Stimulated activated CD8-positive, alpha-beta memory T cell treated with anti-CD3 and anti-CD28 coated beads, Interleukin-7, amount 100 ng/mL, for 24 hours (primary cell): Measurements from ENCODE around the gene CDHR2.
"Not testable (repeated sequence)": the region's sequence is repeated elsewhere in the genome, so short reads cannot be mapped to it uniquely, and the experiment has no call there.

Source experiments
- DNase-seq: peaks from one replicate; pipeline ENCODE4 v3.0.0-alpha.2; 2020; ENCODE audit warnings: low read depth

Gene CDHR2

GRCh38 chr5:176542135-176542595, 7.0 kb upstream of the CDHR2 start:
- DNase-seq = no peak

GRCh38 chr5:176542596-176543427, 6.3 kb upstream of the CDHR2 start:
- DNase-seq = no peak

GRCh38 chr5:176543428-176544182, 5.5 kb upstream of the CDHR2 start:
- no peak for DNase-seq

GRCh38 chr5:176545388-176545736, 3.8 kb upstream of the CDHR2 start:
- no peak for DNase-seq

GRCh38 chr5:176545737-176546509, 3.2 kb upstream of the CDHR2 start:
- no peak for DNase-seq

DNA sequence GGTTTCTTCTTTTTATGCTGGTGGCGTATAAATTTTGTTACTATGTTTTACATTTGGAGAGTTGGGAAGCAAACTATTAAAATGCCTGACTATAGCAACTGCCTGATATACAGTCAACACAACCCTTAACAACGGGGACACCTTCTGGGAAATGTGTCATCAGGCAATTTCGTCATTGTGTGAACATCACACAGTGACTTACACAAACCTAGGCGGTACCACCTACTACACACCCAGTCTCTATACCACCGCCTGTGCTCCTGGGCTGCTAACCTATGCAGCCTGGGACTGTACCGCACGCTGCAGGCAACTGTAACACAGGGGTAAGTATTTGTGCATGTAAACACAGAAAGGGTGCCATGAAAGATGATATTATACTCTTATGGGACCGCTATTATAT, 1.3 kb upstream of the CDHR2 start:
- no peak for DNase-seq

- no peak for DNase-seq
Observed at GRCh38 chr5:176549871-176550270, 729 bp downstream of the CDHR2 start.

- no peak for DNase-seq
Observed at GRCh38 chr5:176550275-176550831, 1.2 kb downstream of the CDHR2 start.

DNA sequence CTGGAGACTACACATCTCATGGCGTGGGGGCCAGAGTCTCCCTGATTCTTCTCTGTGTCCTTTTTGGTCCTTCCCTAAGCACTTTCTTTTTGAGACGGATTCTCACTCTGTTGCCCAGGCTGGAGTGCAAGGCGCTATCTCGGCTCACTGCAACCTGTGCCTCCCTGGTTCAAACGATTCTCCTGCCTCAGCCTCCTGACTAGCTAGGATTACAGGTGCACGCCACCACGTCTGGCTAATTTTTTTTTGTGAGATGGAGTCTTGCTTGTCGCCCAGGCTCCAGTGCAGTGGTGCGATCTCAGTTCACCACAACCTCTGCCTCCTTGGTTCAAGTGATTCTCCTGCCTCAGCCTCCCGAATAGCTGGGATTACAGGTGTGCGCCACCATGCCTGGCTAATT, 1.8 kb downstream of the CDHR2 start:
- DNase-seq = not testable (repeated sequence)

DNA sequence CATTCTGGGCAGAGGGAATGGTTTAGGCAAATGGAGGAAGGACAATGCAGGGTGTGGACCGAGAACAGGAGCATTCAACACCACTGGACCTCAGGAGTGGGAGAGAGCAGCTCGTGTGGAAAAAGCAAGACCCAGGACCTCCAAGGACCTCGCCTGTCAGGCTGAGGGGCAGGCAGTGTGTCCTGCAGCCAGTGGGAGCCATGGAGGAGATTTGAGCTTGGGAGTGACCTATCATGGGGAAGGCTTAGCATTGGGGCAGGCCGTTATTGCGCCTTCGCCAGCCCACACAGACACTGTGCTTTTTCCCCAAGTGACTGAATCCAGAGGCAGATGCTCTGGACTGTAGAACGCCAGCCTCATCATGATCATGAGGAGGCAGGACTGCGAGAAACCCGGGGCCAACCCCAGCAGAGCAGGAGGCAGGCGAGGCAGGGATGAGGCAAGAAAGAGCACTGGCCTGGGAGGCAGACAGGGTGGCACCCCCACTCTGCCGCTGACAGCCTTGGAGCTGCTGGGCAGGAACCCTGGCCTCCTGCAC, 3.3 kb downstream of the CDHR2 start:
- no peak for DNase-seq

DNA sequence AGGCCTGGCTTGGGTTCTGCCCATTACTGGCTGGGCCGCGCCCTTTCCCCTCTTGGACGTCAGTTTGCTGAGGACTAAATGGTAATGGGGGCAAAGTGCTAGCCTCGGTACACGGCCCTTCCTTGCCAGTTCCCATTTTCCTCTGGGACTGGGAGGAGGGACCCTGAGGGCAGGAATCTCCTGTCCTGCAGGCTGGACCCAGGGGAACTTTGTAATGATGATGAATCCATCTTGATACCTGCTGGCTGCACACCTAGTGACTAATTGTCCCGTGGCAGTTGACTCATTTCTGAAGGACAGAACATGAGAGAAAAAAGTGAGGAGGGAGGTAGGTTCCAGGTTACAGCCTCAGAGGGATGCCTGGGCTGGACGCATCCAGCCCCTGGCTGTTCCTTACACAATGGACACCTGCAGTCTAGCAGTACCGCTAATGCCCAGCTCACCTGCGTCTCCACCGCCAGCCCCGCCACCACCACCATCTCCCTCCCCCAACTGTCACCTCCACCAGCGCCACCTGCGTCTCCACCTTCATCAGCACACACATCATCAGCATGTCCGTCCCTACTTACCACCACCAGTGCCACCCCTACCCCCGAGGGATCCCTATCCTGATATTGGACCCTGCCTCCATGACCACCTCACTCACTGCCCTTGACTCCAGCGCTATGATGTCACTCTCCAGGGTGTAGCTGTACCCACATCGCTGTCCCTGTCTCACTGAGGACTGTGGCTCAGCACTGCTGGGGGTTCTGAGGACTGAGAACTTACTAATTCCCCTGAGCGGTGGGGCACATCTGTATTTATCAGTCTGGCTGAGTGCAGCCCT, 4.3 kb downstream of the CDHR2 start:
- no peak for DNase-seq

DNA sequence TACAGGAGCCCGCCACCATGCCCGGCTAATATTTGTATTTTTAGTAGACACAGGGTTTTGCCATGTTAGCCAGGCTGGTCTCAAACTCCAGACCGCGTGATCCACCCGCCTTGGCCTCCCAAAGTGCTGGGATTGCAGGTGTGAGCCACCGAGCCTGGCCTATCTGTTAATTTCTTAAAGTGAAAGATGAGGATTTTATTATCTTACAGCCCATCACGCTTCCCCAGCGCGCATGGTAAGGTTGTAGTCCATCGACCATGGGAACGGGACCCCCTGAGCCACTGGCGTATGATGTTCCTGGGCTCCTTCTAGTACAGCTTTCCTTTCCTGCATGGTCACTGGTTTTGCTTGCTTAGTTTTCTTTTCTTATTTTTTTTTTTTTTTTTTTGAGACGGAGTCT, 8.7 kb downstream of the CDHR2 start:
- DNase-seq = no peak

DNA sequence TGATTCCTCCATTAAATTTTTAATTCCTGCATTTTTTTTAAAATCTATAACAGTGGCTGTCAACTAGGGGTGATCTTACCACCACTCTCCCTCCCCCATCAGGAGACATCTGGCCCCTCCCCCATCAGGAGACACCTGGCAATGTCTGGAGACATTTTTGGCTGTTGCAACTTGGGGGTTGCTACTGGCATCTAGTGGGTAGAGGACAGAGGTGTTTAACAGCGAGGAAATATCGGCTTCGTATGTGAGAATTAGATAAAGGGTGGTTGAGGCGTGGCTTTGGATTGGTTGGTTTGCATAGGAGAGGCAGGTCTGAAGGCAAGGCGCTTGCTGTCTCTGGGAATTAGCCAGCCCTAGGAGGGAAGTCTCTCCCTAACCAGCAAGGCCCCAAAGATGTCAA, 10.5 kb downstream of the CDHR2 start:
- DNase-seq = no peak

GRCh38 chr5:176560364-176560763, 11.2 kb downstream of the CDHR2 start:
- DNase-seq = no peak

DNA sequence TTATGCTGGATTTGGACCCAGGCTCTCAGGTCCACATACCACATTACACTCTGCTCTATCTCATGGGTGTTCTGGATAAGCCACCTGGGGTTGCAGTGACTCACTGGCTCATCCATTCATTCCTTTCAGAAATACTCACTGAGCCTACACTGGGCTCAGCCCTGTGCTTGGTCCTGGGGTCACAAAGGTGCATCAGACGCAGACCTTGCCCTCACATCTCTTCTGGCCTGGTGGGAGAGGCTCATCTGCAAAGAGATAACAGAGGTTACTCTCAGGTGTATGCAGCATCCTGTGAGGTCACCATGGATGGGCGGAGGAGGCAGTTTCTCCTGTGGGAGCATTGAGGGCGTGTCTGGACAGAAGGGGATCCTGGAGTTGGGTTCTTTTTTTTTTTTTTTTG, 12.1 kb downstream of the CDHR2 start:
- DNase-seq = no peak

DNA sequence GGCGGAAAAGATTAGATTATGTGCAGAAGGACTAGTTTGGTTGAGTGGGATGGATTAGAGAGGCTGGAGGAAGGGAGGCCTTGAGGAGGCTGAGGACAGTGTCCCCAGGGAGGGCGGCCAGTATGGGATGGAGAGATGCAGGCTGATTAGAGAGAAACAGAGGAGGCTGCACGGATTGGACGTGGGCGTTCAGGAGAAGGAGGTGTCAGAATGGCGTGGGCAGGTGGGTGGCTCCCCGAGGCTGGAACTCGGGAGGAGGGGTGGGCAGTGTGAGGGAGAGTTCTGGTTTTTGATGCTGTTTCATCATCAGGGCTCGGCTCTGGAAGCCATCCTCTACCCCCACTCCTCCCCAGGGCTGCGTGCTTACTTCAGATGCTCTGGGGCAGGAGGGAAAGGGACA, 13.0 kb downstream of the CDHR2 start:
- DNase-seq = no peak

DNA sequence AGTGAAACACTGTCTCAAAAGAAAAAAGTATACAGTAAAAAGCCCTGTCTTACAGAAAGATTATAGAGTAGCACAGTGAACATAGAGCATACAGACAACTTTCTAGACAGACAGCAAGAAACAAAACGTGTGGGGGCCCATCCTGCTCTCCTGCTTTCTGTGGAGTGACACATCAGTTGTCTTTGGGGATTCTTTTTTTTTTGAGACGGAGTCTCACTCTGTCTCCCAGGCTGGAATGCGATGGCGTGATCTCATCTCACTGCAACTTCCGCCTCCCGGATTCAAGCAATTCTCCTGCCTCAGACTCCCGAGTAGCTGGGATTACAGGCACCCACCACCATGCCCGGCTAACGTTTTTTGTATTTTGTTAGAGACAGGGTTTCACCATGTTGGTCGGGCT, 14.9 kb downstream of the CDHR2 start:
- DNase-seq = no peak

GRCh38 chr5:176565760-176566288, 16.7 kb downstream of the CDHR2 start:
- no peak for DNase-seq

DNA sequence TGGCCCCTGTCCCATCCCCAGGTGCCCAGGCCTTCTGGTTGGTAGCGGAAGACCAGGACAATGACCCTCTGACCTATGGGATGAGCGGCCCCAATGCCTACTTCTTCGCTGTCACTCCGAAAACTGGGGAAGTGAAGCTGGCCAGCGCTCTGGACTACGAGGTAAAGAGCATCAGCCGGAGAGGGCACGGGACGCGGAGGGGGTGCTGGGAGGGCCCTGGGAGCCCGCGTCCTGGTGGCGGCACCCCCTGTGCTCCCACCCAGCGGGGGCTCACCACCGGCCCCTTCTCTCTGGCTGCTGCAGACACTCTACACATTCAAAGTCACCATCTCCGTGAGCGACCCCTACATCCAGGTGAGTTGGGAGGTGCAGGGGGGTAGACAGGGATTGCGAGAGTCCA, 19.5 kb downstream of the CDHR2 start:
- DNase-seq = no peak

DNA sequence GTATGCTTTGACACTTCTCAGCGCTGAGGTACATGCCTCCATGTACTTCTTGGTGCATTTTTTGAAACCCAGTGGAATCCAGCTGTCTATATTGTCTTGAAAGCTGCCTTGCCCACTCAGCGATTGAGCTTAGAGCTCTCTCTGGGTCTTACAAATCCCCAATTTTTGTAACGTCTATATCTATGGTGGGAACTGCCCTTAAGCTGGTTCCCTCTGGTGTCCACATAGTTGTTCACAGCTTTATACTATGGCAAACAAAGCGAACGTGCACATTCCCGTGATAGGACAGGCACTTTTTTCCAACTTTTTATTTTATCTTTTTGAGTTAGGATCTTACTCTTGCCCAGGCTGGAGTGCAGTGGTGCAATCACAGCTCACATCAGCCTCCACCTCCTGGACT, 20.9 kb downstream of the CDHR2 start:
- DNase-seq = no peak
